ENCODE results near the gene RHEX.
"Not testable (repeated sequence)": the region's sequence is repeated elsewhere in the genome, so short reads cannot be mapped to it uniquely, and the experiment has no call there.

RHEX gene

DNA sequence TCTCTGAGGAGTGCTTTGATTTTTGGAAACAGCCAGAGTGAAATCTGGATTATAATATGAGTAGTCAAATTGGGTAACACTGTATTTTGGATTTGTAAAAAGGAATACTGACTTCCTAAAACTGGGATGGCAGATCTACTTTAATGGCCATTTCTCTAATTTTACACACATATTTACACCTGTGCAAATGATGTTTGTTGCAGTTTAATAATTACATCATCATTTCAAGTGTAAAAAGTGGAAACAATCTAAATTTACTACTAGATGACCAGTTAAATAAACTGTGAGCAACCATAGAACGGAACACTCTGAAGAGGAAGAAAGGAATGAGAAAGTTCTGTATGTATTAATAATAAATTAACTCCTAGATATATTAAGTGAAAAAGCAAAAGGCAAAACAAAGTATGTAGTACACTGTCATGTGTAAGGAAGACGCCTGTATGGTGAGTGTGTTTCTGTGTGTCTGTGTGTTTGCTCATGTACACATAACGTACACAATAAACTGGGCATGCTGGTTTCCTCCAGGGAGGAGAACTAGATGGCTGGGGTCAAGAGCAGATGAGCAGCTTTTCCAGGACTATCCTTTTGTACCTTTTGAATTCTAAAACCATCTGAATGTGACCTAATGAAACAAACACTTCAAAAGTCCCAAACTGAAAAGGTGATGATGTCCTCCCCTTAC is 2.9 kb upstream of the RHEX start:
- WGBS, 2 donors (ENCODE audit: extremely low coverage in 2 of 2, insufficient read length in 2 of 2, insufficient replicate concordance in 1 of 2): no CpG with 5 or more reads among the region's 3 CpGs
- Histone ChIP-seq H3K4ac (ENCODE audit: low read length) (no peak overlapping the region), H4K91ac (ENCODE audit: low read depth, low read length, poor library complexity) (no peak overlapping the region), H3K18ac (ENCODE audit: low read length) (no peak overlapping the region), H3K14ac (ENCODE audit: low read length) (no peak overlapping the region), H4K8ac (ENCODE audit: low read depth, low read length) (no peak overlapping the region), H2BK5ac (ENCODE audit: low read length) (no peak overlapping the region), H3K27ac (replicated peaks; ENCODE audit: low read length) (no peak overlapping the region), H3K79me1 (ENCODE audit: low read depth, low read length) (no peaks in the 10 kb centered on the region), H3K4me3 (ENCODE audit: low read length in 2 of 2) (no peak overlapping the region), H2BK15ac (ENCODE audit: low read length) (no peak overlapping the region), H3K4me1 (ENCODE audit: control insufficient read depth in 2 of 2, insufficient read depth in 1 of 2, low read depth in 1 of 2, low read length in 2 of 2) (no peaks in the 10 kb centered on the region), H3K9ac (ENCODE audit: low read depth, low read length, poor library complexity) (no peak overlapping the region), H3K36me3 (replicated peaks in 1 of 2; ENCODE audit: control insufficient read depth in 2 of 2, insufficient read depth in 2 of 2, low read length in 2 of 2) (no peaks in the 10 kb centered on the region), H2BK12ac (ENCODE audit: low read length) (no peak overlapping the region), H3K27me3 (ENCODE audit: control insufficient read depth in 3 of 3, insufficient read depth in 3 of 3, low read depth in 1 of 3, low read length in 3 of 3) (no peaks in the 10 kb centered on the region), H3K23ac (ENCODE audit: low read depth, low read length, poor library complexity) (no peak overlapping the region), H3K9me3 (replicated peaks in 1 of 2; ENCODE audit: control insufficient read depth in 2 of 2, insufficient read depth in 1 of 2, low read depth in 1 of 2, low read length in 2 of 2) (peaks cover 0 to 4% of the 10 kb centered on the region in 2 donors), H3K4me2 (ENCODE audit: insufficient read depth, low read length, poor library complexity, severe bottlenecking) (no peak overlapping the region), H2AK5ac (ENCODE audit: low read depth, low read length) (no peak overlapping the region), H2AFZ (ENCODE audit: low read length) (no peak overlapping the region), H2BK120ac (ENCODE audit: low read depth, low read length) (no peak overlapping the region)
- DNase-seq (ENCODE audit: low spot score): no peak

DNA sequence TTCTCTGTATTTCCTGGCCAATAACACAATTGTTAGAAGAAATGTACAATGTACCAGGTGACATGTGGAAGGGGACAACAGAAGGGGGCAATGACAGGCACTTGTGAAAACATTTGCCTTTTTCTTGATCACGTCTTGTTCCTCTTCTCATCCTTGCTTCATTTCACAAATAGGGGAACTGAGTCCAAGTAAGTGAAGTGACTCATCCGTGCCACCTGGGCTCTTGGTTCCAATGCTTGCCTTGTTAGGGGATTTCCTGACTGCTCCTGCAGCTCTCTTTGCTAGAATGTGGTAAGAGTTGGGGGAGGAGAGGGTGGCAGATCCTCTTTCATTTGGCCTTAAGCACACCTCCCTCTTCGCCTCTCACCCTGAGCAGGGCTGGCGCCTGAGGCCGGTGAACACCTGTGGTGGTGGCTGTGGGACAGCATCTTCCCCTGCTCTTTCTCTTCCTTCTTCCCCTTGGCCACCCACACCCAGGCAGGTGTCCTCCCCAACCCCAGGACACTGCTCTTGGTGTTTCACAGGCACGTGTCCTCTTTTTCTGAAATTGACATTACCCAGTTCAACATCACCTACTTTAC is 2.2 kb upstream of the RHEX start:
- Histone ChIP-seq H2AFZ (ENCODE audit: low read length) (no peak overlapping the region), H2BK120ac (ENCODE audit: low read depth, low read length) (no peak overlapping the region), H3K18ac (ENCODE audit: low read length) (no peak overlapping the region), H3K4me3 (ENCODE audit: low read length in 2 of 2) (peak overlapping the region in 1 of 2 donors; percentile 65), H3K9me3 (replicated peaks in 1 of 2; ENCODE audit: control insufficient read depth in 2 of 2, insufficient read depth in 1 of 2, low read depth in 1 of 2, low read length in 2 of 2) (peaks cover 0 to 4% of the 10 kb centered on the region in 2 donors), H3K9ac (ENCODE audit: low read depth, low read length, poor library complexity) (no peak overlapping the region), H3K4me1 (ENCODE audit: control insufficient read depth in 2 of 2, insufficient read depth in 1 of 2, low read depth in 1 of 2, low read length in 2 of 2) (no peaks in the 10 kb centered on the region), H2BK5ac (ENCODE audit: low read length) (no peak overlapping the region), H2BK15ac (ENCODE audit: low read length) (no peak overlapping the region), H3K27ac (replicated peaks; ENCODE audit: low read length) (no peak overlapping the region), H3K23ac (ENCODE audit: low read depth, low read length, poor library complexity) (no peak overlapping the region), H2BK12ac (ENCODE audit: low read length) (no peak overlapping the region), H3K36me3 (replicated peaks in 1 of 2; ENCODE audit: control insufficient read depth in 2 of 2, insufficient read depth in 2 of 2, low read length in 2 of 2) (no peaks in the 10 kb centered on the region), H3K14ac (ENCODE audit: low read length) (no peak overlapping the region), H2AK5ac (ENCODE audit: low read depth, low read length) (no peak overlapping the region), H3K79me1 (ENCODE audit: low read depth, low read length) (no peaks in the 10 kb centered on the region), H3K4me2 (ENCODE audit: insufficient read depth, low read length, poor library complexity, severe bottlenecking) (no peak overlapping the region), H3K27me3 (ENCODE audit: control insufficient read depth in 3 of 3, insufficient read depth in 3 of 3, low read depth in 1 of 3, low read length in 3 of 3) (no peaks in the 10 kb centered on the region), H4K8ac (ENCODE audit: low read depth, low read length) (no peak overlapping the region), H3K4ac (ENCODE audit: low read length) (no peak overlapping the region), H4K91ac (ENCODE audit: low read depth, low read length, poor library complexity) (no peak overlapping the region)
- no CpG with 5 or more reads among the region's 6 CpGs for WGBS, 2 donors (ENCODE audit: extremely low coverage in 2 of 2, insufficient read length in 2 of 2, insufficient replicate concordance in 1 of 2)
- DNase-seq (ENCODE audit: low spot score): no peak

DNA sequence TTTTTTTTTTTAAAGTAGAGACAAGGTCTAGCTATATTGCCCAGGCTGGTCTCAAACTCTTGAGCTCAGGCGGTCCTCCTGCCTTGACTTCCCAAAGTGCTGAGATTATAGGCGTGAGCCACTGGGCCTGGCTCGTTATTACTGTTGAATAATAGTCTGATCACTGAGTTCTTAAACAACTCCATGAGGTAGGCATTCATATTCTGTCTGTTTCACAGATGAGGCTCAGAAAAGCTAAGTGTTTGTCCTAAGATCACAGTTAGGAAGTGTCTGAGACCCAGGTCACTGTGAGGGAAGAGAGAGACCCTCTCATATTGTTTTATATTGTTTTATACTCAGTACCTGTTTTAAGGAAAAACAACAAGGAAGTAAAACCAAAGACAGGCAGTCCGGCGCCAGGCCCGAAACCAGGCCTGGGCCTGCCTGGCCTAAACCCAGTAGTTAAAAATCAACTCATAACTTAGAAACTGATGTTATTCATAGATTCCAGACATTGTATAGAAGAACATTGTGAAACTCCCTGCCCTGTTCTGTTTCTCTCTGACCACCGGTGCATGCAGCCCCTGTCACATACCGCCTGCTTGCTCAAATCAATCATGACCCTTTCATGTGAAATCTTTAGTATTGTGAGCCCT is 625 bp upstream of the RHEX start:
- H2AK5ac ChIP-seq (ENCODE audit: low read depth, low read length); H2BK120ac ChIP-seq (ENCODE audit: low read depth, low read length); H4K91ac ChIP-seq (ENCODE audit: low read depth, low read length, poor library complexity); H3K4me2 ChIP-seq (ENCODE audit: insufficient read depth, low read length, poor library complexity, severe bottlenecking); DNase-seq (ENCODE audit: low spot score); H3K9me3 ChIP-seq (replicated peaks in 1 of 2; ENCODE audit: control insufficient read depth in 2 of 2, insufficient read depth in 1 of 2, low read depth in 1 of 2, low read length in 2 of 2); H3K14ac ChIP-seq (ENCODE audit: low read length); H4K8ac ChIP-seq (ENCODE audit: low read depth, low read length); H2BK15ac ChIP-seq (ENCODE audit: low read length); H3K18ac ChIP-seq (ENCODE audit: low read length); H3K23ac ChIP-seq (ENCODE audit: low read depth, low read length, poor library complexity); H2AFZ ChIP-seq (ENCODE audit: low read length); H3K27ac ChIP-seq (replicated peaks; ENCODE audit: low read length); H3K4me3 ChIP-seq (ENCODE audit: low read length in 2 of 2); H3K4ac ChIP-seq (ENCODE audit: low read length); H2BK12ac ChIP-seq (ENCODE audit: low read length); H3K4me1 ChIP-seq (ENCODE audit: control insufficient read depth in 2 of 2, insufficient read depth in 1 of 2, low read depth in 1 of 2, low read length in 2 of 2); H2BK5ac ChIP-seq (ENCODE audit: low read length); H3K9ac ChIP-seq (ENCODE audit: low read depth, low read length, poor library complexity); H3K27me3 ChIP-seq (ENCODE audit: control insufficient read depth in 3 of 3, insufficient read depth in 3 of 3, low read depth in 1 of 3, low read length in 3 of 3); H3K36me3 ChIP-seq (replicated peaks in 1 of 2; ENCODE audit: control insufficient read depth in 2 of 2, insufficient read depth in 2 of 2, low read length in 2 of 2); H3K79me1 ChIP-seq (ENCODE audit: low read depth, low read length): not testable (repeated sequence)
- WGBS, 2 donors (ENCODE audit: extremely low coverage in 2 of 2, insufficient read length in 2 of 2, insufficient replicate concordance in 1 of 2): no CpG with 5 or more reads among the region's 8 CpGs

DNA sequence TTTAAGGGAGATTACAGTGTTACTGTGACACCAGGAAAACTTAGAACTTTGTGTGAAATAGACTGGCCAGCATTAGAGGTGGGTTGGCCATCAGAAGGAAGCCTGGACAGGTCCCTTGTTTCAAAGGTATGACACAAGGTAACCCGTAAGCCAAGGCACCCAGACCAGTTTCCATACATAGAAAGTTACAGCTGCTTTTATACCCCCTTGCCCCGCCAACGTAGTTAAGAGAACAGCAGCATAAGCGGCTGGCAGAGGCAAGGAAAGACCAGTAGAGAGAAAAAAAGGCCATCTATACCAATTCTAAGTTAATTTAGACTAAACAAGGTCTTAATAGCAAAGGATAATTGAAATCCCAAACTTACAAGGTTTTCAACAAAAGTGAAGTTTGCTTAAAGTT is 643 bp downstream of the RHEX start:
- H3K79me1 ChIP-seq (ENCODE audit: low read depth, low read length); H3K4me3 ChIP-seq (ENCODE audit: low read length in 2 of 2); H3K14ac ChIP-seq (ENCODE audit: low read length); H2BK15ac ChIP-seq (ENCODE audit: low read length); H2BK5ac ChIP-seq (ENCODE audit: low read length); H3K27me3 ChIP-seq (ENCODE audit: control insufficient read depth in 3 of 3, insufficient read depth in 3 of 3, low read depth in 1 of 3, low read length in 3 of 3); H3K9me3 ChIP-seq (replicated peaks in 1 of 2; ENCODE audit: control insufficient read depth in 2 of 2, insufficient read depth in 1 of 2, low read depth in 1 of 2, low read length in 2 of 2); H3K4me2 ChIP-seq (ENCODE audit: insufficient read depth, low read length, poor library complexity, severe bottlenecking); H2BK120ac ChIP-seq (ENCODE audit: low read depth, low read length); H3K23ac ChIP-seq (ENCODE audit: low read depth, low read length, poor library complexity); DNase-seq (ENCODE audit: low spot score); H2AFZ ChIP-seq (ENCODE audit: low read length); H3K18ac ChIP-seq (ENCODE audit: low read length); H3K27ac ChIP-seq (replicated peaks; ENCODE audit: low read length); H2AK5ac ChIP-seq (ENCODE audit: low read depth, low read length); H3K4me1 ChIP-seq (ENCODE audit: control insufficient read depth in 2 of 2, insufficient read depth in 1 of 2, low read depth in 1 of 2, low read length in 2 of 2); H3K36me3 ChIP-seq (replicated peaks in 1 of 2; ENCODE audit: control insufficient read depth in 2 of 2, insufficient read depth in 2 of 2, low read length in 2 of 2); H3K4ac ChIP-seq (ENCODE audit: low read length); H4K91ac ChIP-seq (ENCODE audit: low read depth, low read length, poor library complexity); H2BK12ac ChIP-seq (ENCODE audit: low read length); H3K9ac ChIP-seq (ENCODE audit: low read depth, low read length, poor library complexity); H4K8ac ChIP-seq (ENCODE audit: low read depth, low read length): not testable (repeated sequence)
- no CpG with 5 or more reads among the region's 4 CpGs for WGBS, 2 donors (ENCODE audit: extremely low coverage in 2 of 2, insufficient read length in 2 of 2, insufficient replicate concordance in 1 of 2)

Measured in neuronal stem cell (in vitro differentiated cells).